ENCODE data around the gene IP6K3. TPM values are rescaled to one million over a fixed set of nuclear protein-coding genes. Genes with fewer than 3 reads are reported as not detected.
A peak's percentile ranks its signal among the peaks of the same experiment; 100 is the strongest.

Gene IP6K3
- total RNA-seq, 2 donors from 2014 or later: 2.5 to 3.1 TPM

GRCh38 chr6:33729059-33729458, 17.6 kb downstream of the IP6K3 start:
- intact Hi-C loops (cut with DNase I): no loop called here
- no peak overlapping the region for H3K4me3 ChIP-seq
- H3K4me1 ChIP-seq (replicated peaks): peaks cover 22% of the 10 kb centered on the region
- H3K9me3 ChIP-seq: no peaks in the 10 kb centered on the region
- no peak overlapping the region for H3K27ac ChIP-seq
- DNase-seq (ENCODE audit: low spot score): no peak
- TF ChIP-seq POLR2A (IDR thresholded peaks at IDR 0.05): no peak
- TF ChIP-seq POLR2AphosphoS5 (IDR thresholded peaks at IDR 0.05): no peak
- TF ChIP-seq CTCF (IDR thresholded peaks at IDR 0.05): no peak
- no peaks in the 10 kb centered on the region for H3K27me3 ChIP-seq (replicated peaks; ENCODE audit: insufficient read depth)
- WGBS: 92% methylated on average over 6 of the region's 6 CpGs
- no peaks in the 10 kb centered on the region for H3K36me3 ChIP-seq

GRCh38 chr6:33728438-33728837, 18.3 kb downstream of the IP6K3 start:
- H3K27me3 ChIP-seq (replicated peaks; ENCODE audit: insufficient read depth): no peaks in the 10 kb centered on the region
- no peak overlapping the region for H3K4me3 ChIP-seq
- H3K27ac ChIP-seq: peak overlapping the region in 1 of 2 donors; percentile 16
- WGBS: 95% methylated on average over 11 of the region's 11 CpGs
- no peak for TF ChIP-seq CTCF (IDR thresholded peaks at IDR 0.05)
- no peak for TF ChIP-seq POLR2A (IDR thresholded peaks at IDR 0.05)
- no peak for TF ChIP-seq POLR2AphosphoS5 (IDR thresholded peaks at IDR 0.05)
- no peaks in the 10 kb centered on the region for H3K36me3 ChIP-seq
- no peak for DNase-seq (ENCODE audit: low spot score)
- peaks cover 22% of the 10 kb centered on the region for H3K4me1 ChIP-seq (replicated peaks)
- H3K9me3 ChIP-seq: no peaks in the 10 kb centered on the region
- intact Hi-C loops (cut with DNase I): no loop called here

- Histone ChIP-seq H3K36me3 (no peaks in the 10 kb centered on the region), H3K9me3 (no peaks in the 10 kb centered on the region), H3K4me1 (replicated peaks) (peaks cover 22% of the 10 kb centered on the region), H3K27me3 (replicated peaks; ENCODE audit: insufficient read depth) (no peaks in the 10 kb centered on the region), H3K27ac (peak overlapping the region in 1 of 2 donors; percentile 16), H3K4me3 (no peak overlapping the region)
- DNase-seq (ENCODE audit: low spot score): no peak
- no peak for TF ChIP-seq CTCF (IDR thresholded peaks at IDR 0.05)
- intact Hi-C loops (cut with DNase I): no loop called here
- WGBS: 87% methylated on average over 11 of the region's 11 CpGs
Observed at GRCh38 chr6:33727932-33728331, 18.8 kb downstream of the IP6K3 start.

- no peak overlapping the region for H3K4me3 ChIP-seq
- H3K27me3 ChIP-seq (replicated peaks; ENCODE audit: insufficient read depth): no peaks in the 10 kb centered on the region
- DNase-seq (ENCODE audit: low spot score): no peak
- peaks cover 18% of the 10 kb centered on the region for H3K4me1 ChIP-seq (replicated peaks)
- H3K27ac ChIP-seq: peak overlapping the region in 1 of 2 donors; percentile 29
- WGBS: 93% methylated on average over 7 of the region's 7 CpGs
- TF ChIP-seq POLR2AphosphoS5 (IDR thresholded peaks at IDR 0.05) (no peak), CTCF (IDR thresholded peaks at IDR 0.05) (no peak), POLR2A (IDR thresholded peaks at IDR 0.05) (no peak)
- intact Hi-C loops (cut with DNase I): no loop called here
- no peaks in the 10 kb centered on the region for H3K9me3 ChIP-seq
- H3K36me3 ChIP-seq: no peaks in the 10 kb centered on the region
Observed at GRCh38 chr6:33727126-33727525, 19.6 kb downstream of the IP6K3 start.

GRCh38 chr6:33726696-33727095, 20.0 kb downstream of the IP6K3 start:
- H3K27me3 ChIP-seq (replicated peaks; ENCODE audit: insufficient read depth): no peaks in the 10 kb centered on the region
- DNase-seq (ENCODE audit: low spot score): no peak
- intact Hi-C loops (cut with DNase I): no loop called here
- peaks cover 15% of the 10 kb centered on the region for H3K4me1 ChIP-seq (replicated peaks)
- no peak overlapping the region for H3K4me3 ChIP-seq
- no peak for TF ChIP-seq CTCF (IDR thresholded peaks at IDR 0.05)
- no peak for TF ChIP-seq POLR2A (IDR thresholded peaks at IDR 0.05)
- TF ChIP-seq POLR2AphosphoS5 (IDR thresholded peaks at IDR 0.05): no peak
- H3K36me3 ChIP-seq: no peaks in the 10 kb centered on the region
- WGBS: 91% methylated on average over 15 of the region's 15 CpGs
- H3K9me3 ChIP-seq: no peaks in the 10 kb centered on the region
- H3K27ac ChIP-seq: peak overlapping the region in 1 of 2 donors; percentile 29
